ENCODE data around the gene TRAF2.

TRAF2 gene

GRCh38 chr9:136936645-136937170 is 50.4 kb downstream of the TRAF2 start:
- no peak for FAIRE-seq
- TF ChIP-seq TAF1 (IDR thresholded peaks at IDR 0.05; ENCODE audit: low read depth, low read length) (no peak), POLR2AphosphoS5 (IDR thresholded peaks at IDR 0.05; ENCODE audit: low read depth, low read length) (no peak), POU2F2 (IDR thresholded peaks at IDR 0.05; ENCODE audit: low read depth, low read length) (no peak), POLR2A (IDR thresholded peaks at IDR 0.05; ENCODE audit: low read depth, low read length) (no peak)
- DNase-seq (ENCODE audit: insufficient read length, low spot score): no peak

- FAIRE-seq (no peak), DNase-seq (ENCODE audit: insufficient read length, low spot score) (no peak)
- no peak for TF ChIP-seq POU2F2 (IDR thresholded peaks at IDR 0.05; ENCODE audit: low read depth, low read length)
- no peak for TF ChIP-seq POLR2A (IDR thresholded peaks at IDR 0.05; ENCODE audit: low read depth, low read length)
- no peak for TF ChIP-seq PAX5 (IDR thresholded peaks at IDR 0.05; ENCODE audit: insufficient read depth, low read length, severe bottlenecking)
- TF ChIP-seq SPI1 (IDR thresholded peaks at IDR 0.05; ENCODE audit: low read depth, low read length): no peak
- TF ChIP-seq TAF1 (IDR thresholded peaks at IDR 0.05; ENCODE audit: low read depth, low read length): no peak
- no peak for TF ChIP-seq POLR2AphosphoS5 (IDR thresholded peaks at IDR 0.05; ENCODE audit: low read depth, low read length)
Measured at GRCh38 chr9:136937186-136938001, 51.1 kb downstream of the TRAF2 start.

- FAIRE-seq: no peak
- DNase-seq (ENCODE audit: insufficient read length, low spot score): no peak
- no peak for TF ChIP-seq POLR2AphosphoS5 (IDR thresholded peaks at IDR 0.05; ENCODE audit: low read depth, low read length)
- no peak for TF ChIP-seq PAX5 (IDR thresholded peaks at IDR 0.05; ENCODE audit: insufficient read depth, low read length, severe bottlenecking)
- TF ChIP-seq POU2F2 (IDR thresholded peaks at IDR 0.05; ENCODE audit: low read depth, low read length): no peak
- TF ChIP-seq SPI1 (IDR thresholded peaks at IDR 0.05; ENCODE audit: low read depth, low read length): no peak
- TF ChIP-seq TAF1 (IDR thresholded peaks at IDR 0.05; ENCODE audit: low read depth, low read length): no peak
- TF ChIP-seq POLR2A (IDR thresholded peaks at IDR 0.05; ENCODE audit: low read depth, low read length): no peak
Measured at GRCh38 chr9:136939431-136939995, 53.2 kb downstream of the TRAF2 start.

GRCh38 chr9:136939996-136940525 is 53.7 kb downstream of the TRAF2 start:
- DNase-seq (ENCODE audit: insufficient read length, low spot score) (no peak), FAIRE-seq (no peak)
- no peak for TF ChIP-seq PAX5 (IDR thresholded peaks at IDR 0.05; ENCODE audit: insufficient read depth, low read length, severe bottlenecking)
- TF ChIP-seq SPI1 (IDR thresholded peaks at IDR 0.05; ENCODE audit: low read depth, low read length): no peak

GRCh38 chr9:136940526-136941230 is 54.4 kb downstream of the TRAF2 start:
- TF ChIP-seq SPI1 (IDR thresholded peaks at IDR 0.05; ENCODE audit: low read depth, low read length) (no peak), POLR2A (IDR thresholded peaks at IDR 0.05; ENCODE audit: low read depth, low read length) (no peak; the same call in 1 of the 2 replicates), PAX5 (IDR thresholded peaks at IDR 0.05; ENCODE audit: insufficient read depth, low read length, severe bottlenecking) (no peak), POU2F2 (IDR thresholded peaks at IDR 0.05; ENCODE audit: low read depth, low read length) (no peak), TAF1 (IDR thresholded peaks at IDR 0.05; ENCODE audit: low read depth, low read length) (no peak)
- DNase-seq (ENCODE audit: insufficient read length, low spot score) (no peak), FAIRE-seq (no peak)

- DNase-seq (ENCODE audit: insufficient read length, low spot score) (no peak), FAIRE-seq (no peak)
- TF ChIP-seq POU2F2 (IDR thresholded peaks at IDR 0.05; ENCODE audit: low read depth, low read length): no peak
- no peak for TF ChIP-seq TAF1 (IDR thresholded peaks at IDR 0.05; ENCODE audit: low read depth, low read length)
- TF ChIP-seq POLR2AphosphoS5 (IDR thresholded peaks at IDR 0.05; ENCODE audit: low read depth, low read length): no peak
- TF ChIP-seq POLR2A (IDR thresholded peaks at IDR 0.05; ENCODE audit: low read depth, low read length): no peak
Measured at GRCh38 chr9:136941231-136942111, 55.2 kb downstream of the TRAF2 start.

- DNase-seq (ENCODE audit: insufficient read length, low spot score) (no peak), FAIRE-seq (peak; percentile 40)
- TF ChIP-seq TAF1 (IDR thresholded peaks at IDR 0.05; ENCODE audit: low read depth, low read length) (no peak), PAX5 (IDR thresholded peaks at IDR 0.05; ENCODE audit: insufficient read depth, low read length, severe bottlenecking) (no peak), SPI1 (IDR thresholded peaks at IDR 0.05; ENCODE audit: low read depth, low read length) (no peak), POU2F2 (IDR thresholded peaks at IDR 0.05; ENCODE audit: low read depth, low read length) (no peak), POLR2A (IDR thresholded peaks at IDR 0.05; ENCODE audit: low read depth, low read length) (no peak)
Measured at GRCh38 chr9:136942112-136942880, 56.0 kb downstream of the TRAF2 start.

GRCh38 chr9:136942881-136943230 is 56.5 kb downstream of the TRAF2 start:
- TF ChIP-seq POLR2A (IDR thresholded peaks at IDR 0.05; ENCODE audit: low read depth, low read length): no peak
- no peak for TF ChIP-seq SPI1 (IDR thresholded peaks at IDR 0.05; ENCODE audit: low read depth, low read length)
- TF ChIP-seq POLR2AphosphoS5 (IDR thresholded peaks at IDR 0.05; ENCODE audit: low read depth, low read length): no peak
- TF ChIP-seq POU2F2 (IDR thresholded peaks at IDR 0.05; ENCODE audit: low read depth, low read length): no peak
- TF ChIP-seq TAF1 (IDR thresholded peaks at IDR 0.05; ENCODE audit: low read depth, low read length): no peak
- TF ChIP-seq PAX5 (IDR thresholded peaks at IDR 0.05; ENCODE audit: insufficient read depth, low read length, severe bottlenecking): no peak

More at GRCh38 chr9:136942881-136943230, 56.5 kb downstream of the TRAF2 start:
- FAIRE-seq (no peak), DNase-seq (ENCODE audit: insufficient read length, low spot score) (no peak)
